GM12891 (cell line): ENCODE data around the gene CELF2.
A peak's percentile ranks its signal among the peaks of the same experiment; 100 is the strongest.

Experiments
- DNase-seq: peaks from one replicate; pipeline ENCODE4 v3.0.0; 2011; ENCODE audit warnings: low spot score; ENCODE audit not compliant: insufficient read length
- FAIRE-seq: peaks from 2 replicates; lab custom pipeline; 2011; peaks lifted over from hg19 to GRCh38; lab: Jason Lieb, UNC
- PAX5 ChIP-seq: IDR thresholded peaks from 2 replicates; pipeline ENCODE4 v1.6.1; 2011; ENCODE audit warnings: low read length, moderate library complexity, mild to moderate bottlenecking; ENCODE audit not compliant: insufficient read depth, severe bottlenecking
- POLR2A ChIP-seq: IDR thresholded peaks from 2 replicates; pipeline ENCODE4 v1.6.1; 2011; ENCODE audit warnings: low read depth, low read length, control low read depth
- POLR2AphosphoS5 ChIP-seq: IDR thresholded peaks from 2 replicates; pipeline ENCODE4 v1.6.1; 2011; ENCODE audit warnings: low read depth, low read length, control low read depth
- POU2F2 ChIP-seq: IDR thresholded peaks from 2 replicates; pipeline ENCODE4 v1.6.1; 2011; ENCODE audit warnings: low read depth, mild to moderate bottlenecking, control low read depth, low read length, moderate library complexity
- SPI1 ChIP-seq: IDR thresholded peaks from 2 replicates; pipeline ENCODE4 v1.6.1; 2011; ENCODE audit warnings: low read depth, low read length, control low read depth
- TAF1 ChIP-seq: IDR thresholded peaks from 2 replicates; pipeline ENCODE4 v1.6.1; 2011; ENCODE audit warnings: low read depth, low read length, control low read depth

CELF2 gene

GRCh38 chr10:11170993-11171851 lies 153.6 kb downstream of the CELF2 start:
- DNase-seq (no peak), FAIRE-seq (peak; percentile 91)

DNA sequence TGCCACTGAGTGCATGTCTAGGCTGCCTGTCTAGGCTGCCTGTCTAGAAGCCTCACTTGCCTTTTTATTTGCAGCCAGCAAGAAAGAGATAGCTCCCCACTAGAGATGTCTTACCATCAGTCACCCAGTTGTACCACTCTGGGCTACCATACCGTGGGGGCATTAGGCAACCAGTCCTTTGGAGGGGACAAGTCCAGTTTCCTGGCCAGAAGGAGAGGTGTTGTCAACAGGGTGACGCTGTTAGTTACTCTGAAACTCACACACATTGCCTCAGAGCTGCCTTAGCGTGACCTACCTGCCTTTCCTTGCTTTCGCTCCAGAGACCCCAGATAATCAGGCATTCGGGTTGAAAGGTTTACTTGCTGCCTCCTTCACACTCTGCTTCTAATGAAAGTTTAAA lies 155.4 kb downstream of the CELF2 start:
- FAIRE-seq (peak; percentile 85), DNase-seq (no peak)
- no peak for TF ChIP-seq PAX5
- TF ChIP-seq TAF1, result no peak
- TF ChIP-seq SPI1, result no peak
- TF ChIP-seq POLR2A, result no peak
- no peak for TF ChIP-seq POLR2AphosphoS5
- no peak for TF ChIP-seq POU2F2

More at GRCh38 chr10:11170993-11171851, 153.6 kb downstream of the CELF2 start:
- 0 out of 2 replicates have a peak, but pooled peaks have one; percentile 12 for TF ChIP-seq TAF1
- TF ChIP-seq SPI1, result peak; percentile 96
- TF ChIP-seq POLR2AphosphoS5, result no peak
- no peak for TF ChIP-seq POU2F2
- TF ChIP-seq POLR2A, result peak; percentile 2; the same call in 1 of the 2 replicates
- TF ChIP-seq PAX5, result no peak

GRCh38 chr10:11175823-11176243 lies 158.2 kb downstream of the CELF2 start:
- DNase-seq (no peak), FAIRE-seq (peak; percentile 95)
- TF ChIP-seq TAF1 (peak; percentile 44; the same call in 1 of the 2 replicates), POLR2AphosphoS5 (peak; percentile 23; the same call in 1 of the 2 replicates), PAX5 (no peak), POLR2A (peak; percentile 73; the same call in 1 of the 2 replicates), SPI1 (peak; percentile 79), POU2F2 (peak; percentile 92)

DNA sequence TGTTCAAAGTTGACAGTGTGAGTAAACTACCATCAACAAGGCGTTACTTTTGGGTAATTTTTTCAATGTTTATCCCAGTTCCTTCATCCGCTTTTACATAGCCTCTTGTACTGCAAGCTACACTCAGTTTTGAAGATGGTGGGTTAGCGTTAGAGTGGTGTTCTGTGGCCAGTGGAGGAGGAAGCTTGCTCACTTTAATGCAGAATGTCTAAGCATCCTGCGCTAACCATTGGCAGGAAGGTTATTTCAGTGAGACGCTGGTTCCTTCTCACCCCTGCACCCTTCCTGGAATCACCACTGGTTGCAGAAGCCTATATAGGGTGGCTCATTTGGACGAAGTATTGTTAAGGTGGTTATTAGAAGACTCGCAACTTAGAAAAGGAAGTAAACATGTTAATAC lies 159.1 kb downstream of the CELF2 start:
- DNase-seq (no peak), FAIRE-seq (no peak)
- TF ChIP-seq POU2F2, result no peak
- TF ChIP-seq SPI1, result 0 out of 2 replicates have a peak, but pooled peaks have one; percentile 5
- no peak for TF ChIP-seq TAF1
- TF ChIP-seq POLR2AphosphoS5, result peak; percentile 42
- no peak for TF ChIP-seq PAX5
- 0 out of 2 replicates have a peak, but pooled peaks have one; percentile 32 for TF ChIP-seq POLR2A

- FAIRE-seq, result no peak
- no peak for DNase-seq
- no peak for TF ChIP-seq POLR2AphosphoS5
- no peak for TF ChIP-seq SPI1
- no peak for TF ChIP-seq TAF1
- no peak for TF ChIP-seq POLR2A
- no peak for TF ChIP-seq POU2F2
- no peak for TF ChIP-seq PAX5
Measured at GRCh38 chr10:11177381-11177780, 159.7 kb downstream of the CELF2 start.

DNA sequence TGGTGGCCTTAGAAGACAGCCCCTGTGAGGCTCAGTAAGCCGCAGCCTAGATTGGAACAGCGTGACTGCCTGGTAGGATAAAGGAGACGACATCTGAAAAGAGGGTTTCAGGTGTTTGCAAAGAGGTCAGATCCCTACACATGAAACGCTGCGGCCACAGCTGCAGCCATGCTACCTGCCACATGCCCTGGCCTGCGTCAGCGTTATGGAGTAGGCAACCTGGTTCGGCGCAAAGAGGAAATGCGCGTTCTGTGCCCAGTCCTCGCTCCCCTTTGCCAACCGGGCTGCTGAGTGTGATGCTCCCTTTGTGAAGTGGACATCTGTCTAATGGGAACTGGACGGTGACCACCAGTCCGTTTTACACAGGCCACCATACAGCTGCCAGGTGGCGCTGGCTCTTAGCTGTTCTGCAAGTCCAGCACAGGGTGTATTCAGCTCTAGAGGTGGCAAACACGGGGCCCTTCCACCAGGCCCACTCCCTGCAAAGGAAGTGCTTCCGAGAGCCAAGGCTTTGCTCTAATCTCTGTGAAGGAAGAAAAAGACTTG lies 160.3 kb downstream of the CELF2 start:
- no peak for FAIRE-seq
- DNase-seq, result no peak
- peak; percentile 51; the same call in 1 of the 2 replicates for TF ChIP-seq POLR2A
- peak; percentile 52 for TF ChIP-seq POLR2AphosphoS5
- TF ChIP-seq POU2F2, result no peak
- TF ChIP-seq TAF1, result no peak
- no peak for TF ChIP-seq PAX5
- no peak; the same call in 1 of the 2 replicates for TF ChIP-seq SPI1

DNA sequence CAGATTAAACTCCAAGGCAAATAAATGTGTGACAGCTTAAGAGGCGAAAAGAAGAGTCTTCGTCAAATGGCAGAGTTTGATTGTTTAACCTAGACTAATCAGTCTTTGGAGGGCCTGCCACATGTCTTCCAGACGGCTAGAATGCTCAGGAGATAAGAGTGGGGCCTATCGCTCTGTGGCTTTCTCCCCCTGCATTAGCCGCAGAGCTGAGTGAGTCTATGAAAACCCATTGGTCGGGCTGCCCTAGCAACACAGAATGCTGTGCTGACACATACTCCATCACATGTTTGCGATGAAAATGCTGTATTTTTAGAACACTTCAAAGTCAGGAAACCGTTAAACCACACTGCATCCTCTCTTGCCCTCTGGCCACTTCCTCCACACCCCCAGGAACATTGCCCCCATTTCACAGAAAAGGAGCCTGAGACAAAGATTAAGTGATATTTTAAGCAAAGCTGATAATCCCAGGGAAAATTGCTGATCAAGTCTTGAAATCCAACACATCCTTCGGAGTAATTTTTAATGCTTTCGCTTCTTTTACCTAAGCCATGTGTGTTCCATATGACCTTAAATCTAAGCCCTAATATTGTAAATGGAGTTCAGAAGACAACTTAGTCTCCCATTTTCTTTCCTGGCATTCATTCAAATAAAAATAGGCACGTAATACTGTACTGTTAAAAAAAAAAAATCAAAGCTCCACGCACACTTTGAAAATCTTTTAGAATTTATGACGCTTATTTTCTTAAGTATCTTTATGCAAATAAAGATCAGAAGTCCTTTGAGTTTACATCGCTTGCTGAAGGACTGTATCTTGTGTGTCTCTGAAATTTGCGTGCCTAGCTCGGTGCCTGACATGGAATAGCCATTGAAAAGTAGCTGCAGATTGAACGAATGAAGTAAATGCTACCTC lies 161.2 kb downstream of the CELF2 start:
- no peak for DNase-seq
- TF ChIP-seq POLR2A (peak; percentile 87), SPI1 (peak; percentile 75), PAX5 (peak; percentile 58), POU2F2 (peak; percentile 56; the same call in 1 of the 2 replicates), POLR2AphosphoS5 (peak; percentile 53; the same call in 1 of the 2 replicates), TAF1 (peak; percentile 85)
- FAIRE-seq, result peak; percentile 99

DNA sequence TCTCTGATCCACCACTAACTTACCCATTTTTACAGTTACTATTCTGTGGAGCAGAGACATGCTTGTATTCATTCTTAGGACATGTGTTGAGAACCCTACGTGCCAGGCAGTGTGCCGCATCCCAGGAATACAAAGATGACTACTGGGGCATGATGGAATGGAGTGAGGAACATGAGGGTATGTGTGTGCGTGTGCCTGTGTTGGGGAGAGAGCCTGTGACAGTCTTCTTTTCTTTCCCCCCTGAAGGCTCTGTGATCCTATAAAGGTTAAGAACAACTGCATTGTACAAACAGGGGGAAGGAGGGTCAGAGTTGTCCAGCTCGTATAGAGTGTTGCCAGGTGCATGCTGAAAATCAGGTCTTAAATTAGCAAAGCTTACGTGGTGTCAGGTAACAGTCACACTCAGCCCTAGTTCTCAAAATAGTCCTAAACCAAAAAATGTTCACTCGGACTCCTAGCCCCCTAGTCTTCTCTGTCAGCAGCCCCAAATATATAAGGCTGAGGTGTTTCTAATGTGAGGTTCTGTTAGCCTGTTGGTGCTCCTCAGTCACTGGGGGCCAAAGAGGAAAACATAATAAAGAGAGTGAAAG lies 161.9 kb downstream of the CELF2 start:
- no peak for DNase-seq
- TF ChIP-seq SPI1 (no peak), POU2F2 (no peak), POLR2AphosphoS5 (peak; percentile 68; the same call in 1 of the 2 replicates), POLR2A (peak; percentile 58; the same call in 1 of the 2 replicates), PAX5 (no peak), TAF1 (0 out of 2 replicates have a peak, but pooled peaks have one; percentile 26)
- no peak for FAIRE-seq
